AG09309 (cell line): Measurements from ENCODE around the gene TMPO.
"Not testable (repeated sequence)": the region's sequence is repeated elsewhere in the genome, so short reads cannot be mapped to it uniquely, and the experiment has no call there.

ENCODE experiments used
- DNase-seq: peaks from one replicate; pipeline ENCODE4 v3.0.0-alpha.2; 2010; ENCODE audit warnings: low read depth
- H3K4me3 ChIP-seq: 2 replicates; pipeline ENCODE4 v1.5.1; 2011; ENCODE audit warnings: mild to moderate bottlenecking, low read depth, low read length, moderate library complexity; ENCODE audit not compliant: control insufficient read depth
- CTCF ChIP-seq: IDR thresholded peaks from 2 replicates; pipeline ENCODE4 v1.5.1; 2011; ENCODE audit warnings: mild to moderate bottlenecking, low read depth, low read length, inconsistent platforms; ENCODE audit not compliant: insufficient read depth, control insufficient read depth; ENCODE audit errors: missing control alignments

Gene TMPO

GRCh38 chr12:98490501-98491453 lies 24.6 kb upstream of the TMPO start:
- no peak overlapping the region for H3K4me3 ChIP-seq
- DNase-seq: peak; percentile 48
- peak; percentile 85 for TF ChIP-seq CTCF

GRCh38 chr12:98492580-98493140 lies 22.7 kb upstream of the TMPO start:
- H3K4me3 ChIP-seq: no peak overlapping the region
- TF ChIP-seq CTCF: no peak
- DNase-seq: no peak

GRCh38 chr12:98501266-98501629 lies 14.1 kb upstream of the TMPO start:
- not testable (repeated sequence) for H3K4me3 ChIP-seq, DNase-seq

- peak; percentile 85 for DNase-seq
- TF ChIP-seq CTCF: no peak
Measured at GRCh38 chr12:98503342-98503591, 12.1 kb upstream of the TMPO start.

GRCh38 chr12:98503592-98504367 lies 11.6 kb upstream of the TMPO start:
- DNase-seq: peak; percentile 58
- no peak for TF ChIP-seq CTCF
- peak overlapping the region; percentile 69 for H3K4me3 ChIP-seq

More at GRCh38 chr12:98503342-98503591, 12.1 kb upstream of the TMPO start:
- peak overlapping the region; percentile 69 for H3K4me3 ChIP-seq

- no peak overlapping the region for H3K4me3 ChIP-seq
- no peak for DNase-seq
- no peak for TF ChIP-seq CTCF
Measured at GRCh38 chr12:98504368-98504617, 11.1 kb upstream of the TMPO start.

GRCh38 chr12:98509063-98509462 lies 6.3 kb upstream of the TMPO start:
- DNase-seq: no peak
- TF ChIP-seq CTCF: no peak
- no peak overlapping the region for H3K4me3 ChIP-seq

GRCh38 chr12:98511806-98512205 lies 3.6 kb upstream of the TMPO start:
- not testable (repeated sequence) for H3K4me3 ChIP-seq, DNase-seq
